Choroid plexus epithelial cell (primary cell): ENCODE data around the gene ZEB2.

Experiments used
- DNase-seq: peaks from one replicate; pipeline ENCODE4 v3.0.0-alpha.2; 2010; ENCODE audit warnings: low read depth
- H3K4me3 ChIP-seq: 2 replicates; pipeline ENCODE4 v1.5.1; 2011; ENCODE audit warnings: low read depth, mild to moderate bottlenecking, control low read depth, low read length, moderate library complexity
- CTCF ChIP-seq: conservative IDR thresholded peaks from 2 replicates; pipeline ENCODE4 v1.5.1; 2011; ENCODE audit warnings: low read depth, mild to moderate bottlenecking, control low read depth, inconsistent platforms, low read length, moderate library complexity

ZEB2 gene

GRCh38 chr2:144547494-144547893 is 27.6 kb upstream of the ZEB2 start:
- no peak for DNase-seq
- H3K4me3 ChIP-seq, result no peak overlapping the region
- no peak for TF ChIP-seq CTCF

GRCh38 chr2:144546933-144547332 is 27.0 kb upstream of the ZEB2 start:
- DNase-seq, result peak; percentile 29
- no peak for TF ChIP-seq CTCF
- no peak overlapping the region for H3K4me3 ChIP-seq

- no peak for TF ChIP-seq CTCF
- DNase-seq, result no peak
- no peak overlapping the region for H3K4me3 ChIP-seq
Measured at GRCh38 chr2:144545787-144546186, 25.9 kb upstream of the ZEB2 start.

- no peak for DNase-seq
Measured at GRCh38 chr2:144544053-144544452, 24.1 kb upstream of the ZEB2 start.

GRCh38 chr2:144541396-144541795 is 21.5 kb upstream of the ZEB2 start:
- no peak overlapping the region for H3K4me3 ChIP-seq
- peak; percentile 53 for DNase-seq
- no peak for TF ChIP-seq CTCF

More at GRCh38 chr2:144544053-144544452, 24.1 kb upstream of the ZEB2 start:
- no peak overlapping the region for H3K4me3 ChIP-seq
- TF ChIP-seq CTCF, result no peak

GRCh38 chr2:144539289-144539782 is 19.4 kb upstream of the ZEB2 start:
- TF ChIP-seq CTCF, result no peak
- no peak for DNase-seq
- H3K4me3 ChIP-seq, result no peak overlapping the region

GRCh38 chr2:144535300-144535699 is 15.4 kb upstream of the ZEB2 start:
- TF ChIP-seq CTCF, result no peak

More at GRCh38 chr2:144535300-144535699, 15.4 kb upstream of the ZEB2 start:
- H3K4me3 ChIP-seq, result no peak overlapping the region
- DNase-seq, result no peak
